ENCODE data around the gene CD200R1L. TPM values are rescaled to one million over a fixed set of nuclear protein-coding genes. Genes with fewer than 3 reads are reported as not detected.
A peak's percentile ranks its signal among the peaks of the same experiment; 100 is the strongest.

Gene CD200R1L
- total RNA-seq, 1 donor from 2014 or later: not detected

GRCh38 chr3:112791736-112792135, 54.9 kb downstream of the CD200R1L start:
- no peak for DNase-seq (ENCODE audit: low read depth, low spot score)

GRCh38 chr3:112789787-112790186, 56.9 kb downstream of the CD200R1L start:
- no peak for DNase-seq (ENCODE audit: low read depth, low spot score)

GRCh38 chr3:112786881-112787579, 59.6 kb downstream of the CD200R1L start:
- no peak for DNase-seq (ENCODE audit: low read depth, low spot score)

DNA sequence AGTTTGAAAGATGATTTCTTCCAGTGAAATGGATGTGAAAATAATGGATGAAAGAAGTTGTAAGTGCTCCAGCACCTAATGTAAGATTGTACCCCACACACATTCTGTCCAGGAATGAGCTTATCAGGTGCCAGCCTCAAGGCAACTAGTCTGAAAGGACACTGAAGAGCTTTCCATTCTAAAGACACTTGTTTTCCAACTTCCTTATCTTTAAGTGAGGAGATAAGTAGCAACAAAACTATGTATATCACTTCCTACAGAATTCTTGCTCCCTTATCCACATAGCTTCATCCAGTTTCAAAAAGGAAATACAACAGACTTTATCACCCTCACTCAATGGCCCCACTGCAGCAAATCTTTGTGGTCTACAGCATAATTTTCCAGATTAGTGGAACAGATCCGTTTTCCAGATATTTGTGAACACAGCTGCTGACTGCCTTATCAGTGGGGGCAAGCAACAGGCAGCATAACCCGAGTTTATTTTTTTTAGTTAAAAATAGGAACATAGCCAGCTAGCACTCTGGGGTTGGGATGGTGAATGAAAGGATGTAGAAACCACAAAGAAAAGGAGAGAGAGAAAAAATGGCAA, 60.6 kb downstream of the CD200R1L start:
- DNase-seq (ENCODE audit: low read depth, low spot score): peak; percentile 55

DNA sequence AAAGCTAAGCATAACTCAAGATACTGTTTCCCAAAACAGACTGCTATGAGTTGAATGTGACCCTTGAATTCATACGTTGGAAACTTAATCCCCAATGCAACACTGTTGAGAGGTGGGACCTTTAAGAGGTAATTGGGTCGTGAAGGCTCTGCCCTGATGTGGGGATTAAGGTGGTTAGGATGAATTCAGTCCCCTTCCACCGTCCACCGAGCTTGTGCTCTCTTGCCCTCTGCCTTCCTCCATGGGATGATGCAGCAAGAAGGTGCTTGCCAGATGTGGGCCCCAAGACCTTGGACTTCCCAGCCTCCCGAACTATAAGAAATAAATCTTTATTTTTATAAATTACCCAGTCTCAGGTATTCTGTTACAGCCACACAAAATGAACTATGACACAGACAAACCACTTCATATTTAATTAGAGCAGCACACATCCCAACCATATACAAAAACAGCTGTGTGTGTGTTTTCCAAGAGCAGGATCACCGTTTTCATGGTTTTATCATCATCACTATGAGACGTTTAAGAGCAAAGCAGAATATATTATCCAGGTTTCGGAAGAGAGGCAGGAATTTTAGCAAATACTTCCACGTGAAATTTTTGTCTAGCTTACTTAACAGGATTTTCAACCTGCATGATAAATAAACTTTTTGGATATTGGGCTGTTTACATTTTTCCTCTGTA, 61.2 kb downstream of the CD200R1L start:
- DNase-seq (ENCODE audit: low read depth, low spot score): no peak

GRCh38 chr3:112782491-112782890, 64.2 kb downstream of the CD200R1L start:
- no peak for DNase-seq (ENCODE audit: low read depth, low spot score)

- DNase-seq (ENCODE audit: low read depth, low spot score): no peak
Observed at GRCh38 chr3:112781599-112781998, 65.1 kb downstream of the CD200R1L start.

- no peak for DNase-seq (ENCODE audit: low read depth, low spot score)
Observed at GRCh38 chr3:112779558-112780480, 66.8 kb downstream of the CD200R1L start.

DNA sequence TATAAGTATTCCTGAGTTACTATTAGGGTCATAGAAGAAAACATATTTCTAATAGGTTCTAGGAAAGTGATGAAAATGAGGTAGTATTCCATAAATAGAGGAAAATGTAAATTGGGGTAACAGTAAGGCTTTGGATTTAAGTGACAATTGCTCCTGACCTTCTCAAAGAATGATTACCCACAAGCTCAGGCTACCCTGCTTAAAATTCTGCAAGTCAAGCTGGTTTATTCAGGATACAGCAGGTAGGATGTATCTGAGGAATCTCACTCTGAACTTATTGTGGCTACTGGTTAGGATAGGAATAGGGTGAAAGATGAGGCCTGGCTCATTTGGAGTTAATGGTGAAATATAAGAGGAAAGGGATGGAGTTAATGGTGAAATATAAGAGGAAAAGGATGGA, 67.7 kb downstream of the CD200R1L start:
- DNase-seq (ENCODE audit: low read depth, low spot score): no peak

DNA sequence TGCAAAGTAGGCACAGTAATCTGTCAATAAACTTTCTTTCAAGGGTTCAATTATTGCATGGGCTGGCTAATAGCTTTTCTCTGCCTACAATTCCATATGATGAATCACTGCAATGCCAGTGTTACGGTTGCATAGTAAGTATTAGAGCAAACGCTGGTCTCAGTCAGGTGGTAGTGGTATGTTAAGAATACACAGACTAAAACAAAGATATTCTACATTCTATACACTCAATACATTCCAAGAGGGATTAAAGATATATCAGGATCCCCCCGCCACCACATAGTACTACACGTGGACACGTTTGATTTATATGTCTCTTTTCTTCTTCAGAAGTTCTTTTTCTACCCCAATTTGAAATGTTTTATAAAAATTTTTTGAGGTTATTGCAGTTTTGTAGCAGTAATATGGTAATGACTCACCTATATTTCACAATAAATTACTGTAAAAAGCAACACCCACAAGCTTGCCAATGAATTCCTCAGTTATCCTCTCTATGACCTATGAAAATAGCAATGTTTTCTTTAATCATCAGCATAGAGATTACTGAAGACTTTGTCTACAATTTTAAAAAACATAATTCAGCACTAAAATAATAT, 68.2 kb downstream of the CD200R1L start:
- no peak for DNase-seq (ENCODE audit: low read depth, low spot score)

GRCh38 chr3:112777811-112778210, 68.9 kb downstream of the CD200R1L start:
- no peak for DNase-seq (ENCODE audit: low read depth, low spot score)

GRCh38 chr3:112776836-112777235, 69.8 kb downstream of the CD200R1L start:
- no peak for DNase-seq (ENCODE audit: low read depth, low spot score)

DNA sequence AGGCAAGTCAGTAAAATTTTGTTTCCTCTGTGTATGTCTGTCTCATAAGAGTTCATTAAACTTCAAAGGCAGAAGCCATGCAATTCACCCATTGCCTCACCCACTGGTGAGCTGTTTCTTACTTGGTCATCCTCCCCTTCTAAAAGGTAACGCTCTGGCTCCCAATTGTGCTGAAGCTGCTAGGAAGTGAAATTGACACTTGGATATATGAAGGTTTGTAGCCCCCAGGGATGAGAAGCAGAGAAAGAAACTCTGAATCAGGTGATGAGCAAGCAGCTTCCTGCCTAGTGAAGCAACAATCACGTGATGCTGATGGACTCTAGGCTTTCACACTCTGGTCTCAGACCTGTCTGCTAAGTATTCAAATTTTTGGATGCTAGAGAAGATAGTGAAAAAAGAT, 70.7 kb downstream of the CD200R1L start:
- DNase-seq (ENCODE audit: low read depth, low spot score): no peak

- DNase-seq (ENCODE audit: low read depth, low spot score): no peak
Observed at GRCh38 chr3:112775011-112775742, 71.5 kb downstream of the CD200R1L start.

- DNase-seq (ENCODE audit: low read depth, low spot score): no peak
Observed at GRCh38 chr3:112774293-112774926, 72.3 kb downstream of the CD200R1L start.

- no peak for DNase-seq (ENCODE audit: low read depth, low spot score)
Observed at GRCh38 chr3:112773864-112774263, 72.8 kb downstream of the CD200R1L start.

GRCh38 chr3:112770951-112771350, 75.7 kb downstream of the CD200R1L start:
- no peak for DNase-seq (ENCODE audit: low read depth, low spot score)

DNA sequence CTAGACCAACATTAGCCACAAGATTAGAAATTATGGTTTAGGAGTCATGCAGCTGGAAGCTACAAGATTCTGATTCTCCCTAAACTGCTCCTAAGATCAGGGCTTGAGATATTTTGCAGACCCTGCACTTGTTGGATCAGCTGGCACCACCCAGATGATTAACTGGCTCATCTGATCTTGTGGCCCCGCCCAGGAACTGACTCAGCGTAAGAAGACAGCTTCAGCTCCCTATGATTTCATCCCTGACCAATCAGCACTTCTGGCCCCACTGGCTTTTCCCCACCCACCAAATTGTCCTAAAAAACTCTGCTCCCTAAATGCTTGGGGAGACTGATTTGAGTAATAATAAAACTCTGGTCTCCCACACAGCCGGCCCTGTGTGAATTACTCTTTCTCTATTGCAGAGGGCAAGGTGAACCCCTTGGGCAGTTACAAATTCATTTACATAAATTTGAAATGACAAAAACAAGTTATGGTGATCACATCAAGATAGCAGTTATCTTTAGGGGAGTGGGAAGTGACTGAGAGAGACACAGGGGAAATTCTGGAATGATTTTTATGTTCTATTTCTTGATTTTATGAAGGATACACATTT, 76.5 kb downstream of the CD200R1L start:
- DNase-seq (ENCODE audit: low read depth, low spot score): no peak

DNA sequence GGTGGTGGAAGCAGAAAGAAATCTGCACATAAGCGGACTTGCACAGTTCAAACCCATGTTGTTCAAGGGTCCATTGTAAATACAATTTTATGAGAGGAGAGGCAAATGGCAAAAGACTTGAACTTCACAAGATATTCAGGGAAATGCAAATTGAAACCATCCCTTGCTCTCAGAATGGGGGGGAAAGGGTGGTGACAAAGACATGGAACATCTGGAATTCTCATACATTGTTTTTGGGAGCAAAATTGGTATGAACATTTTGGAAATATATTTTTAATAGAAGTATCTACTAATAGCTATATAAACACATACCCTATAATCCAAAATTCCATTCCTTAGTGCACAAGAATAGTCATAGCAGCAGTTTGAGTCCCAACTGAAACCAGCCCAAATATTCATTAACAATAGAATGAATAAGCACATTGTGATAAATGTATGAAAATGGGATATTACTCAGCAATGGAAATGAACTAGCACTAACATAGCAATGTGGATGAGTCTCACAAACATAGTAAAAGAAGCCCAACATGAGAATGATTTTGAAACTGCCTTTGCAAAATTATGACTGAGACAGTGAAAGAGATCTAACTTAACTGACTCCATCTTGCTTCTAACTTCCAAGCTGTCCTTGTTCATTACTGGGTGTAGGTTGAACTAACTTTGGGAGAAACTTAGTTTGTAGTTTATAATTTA, 77.2 kb downstream of the CD200R1L start:
- DNase-seq (ENCODE audit: low read depth, low spot score): no peak

Data from pulmonary artery endothelial cell (primary cell).